ENCODE results near the gene C5AR1.

- TF ChIP-seq EZH2phosphoT487 (IDR thresholded peaks at IDR 0.05; ENCODE audit: insufficient read depth, low read depth) (no peak), EZH2 (IDR thresholded peaks at IDR 0.05; ENCODE audit: insufficient read depth, poor library complexity, severe bottlenecking) (no peak)
Observed at GRCh38 chr19:47268028-47268427, 41.6 kb upstream of the C5AR1 start.
